Breast epithelium (tissue), 3 donors: ENCODE data around the gene ADCY2.

Experiments
- POLR2AphosphoS5 ChIP-seq, 3 donors: sonication (generic); formaldehyde crosslinking; IDR thresholded peaks; one replicate each; pipeline ENCODE4 v1.6.1; 2017; ENCODE audit warnings: antibody characterized with exemption in 3 of 3
- TF ChIP-seq, protein P1 (sequence below), 3 donors: fragments of 450-650 bp; IDR thresholded peaks; one replicate each; pipeline ENCODE4 v1.5.1; 2016 to 2017; ENCODE audit warnings: antibody characterized with exemption in 3 of 3, mild to moderate bottlenecking in 3 of 3, moderate library complexity in 3 of 3

- TF ChIP-seq POLR2AphosphoS5 (IDR thresholded peaks at IDR 0.05) = no peak
- TF ChIP-seq, protein P1, sequence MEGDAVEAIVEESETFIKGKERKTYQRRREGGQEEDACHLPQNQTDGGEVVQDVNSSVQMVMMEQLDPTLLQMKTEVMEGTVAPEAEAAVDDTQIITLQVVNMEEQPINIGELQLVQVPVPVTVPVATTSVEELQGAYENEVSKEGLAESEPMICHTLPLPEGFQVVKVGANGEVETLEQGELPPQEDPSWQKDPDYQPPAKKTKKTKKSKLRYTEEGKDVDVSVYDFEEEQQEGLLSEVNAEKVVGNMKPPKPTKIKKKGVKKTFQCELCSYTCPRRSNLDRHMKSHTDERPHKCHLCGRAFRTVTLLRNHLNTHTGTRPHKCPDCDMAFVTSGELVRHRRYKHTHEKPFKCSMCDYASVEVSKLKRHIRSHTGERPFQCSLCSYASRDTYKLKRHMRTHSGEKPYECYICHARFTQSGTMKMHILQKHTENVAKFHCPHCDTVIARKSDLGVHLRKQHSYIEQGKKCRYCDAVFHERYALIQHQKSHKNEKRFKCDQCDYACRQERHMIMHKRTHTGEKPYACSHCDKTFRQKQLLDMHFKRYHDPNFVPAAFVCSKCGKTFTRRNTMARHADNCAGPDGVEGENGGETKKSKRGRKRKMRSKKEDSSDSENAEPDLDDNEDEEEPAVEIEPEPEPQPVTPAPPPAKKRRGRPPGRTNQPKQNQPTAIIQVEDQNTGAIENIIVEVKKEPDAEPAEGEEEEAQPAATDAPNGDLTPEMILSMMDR (IDR thresholded peaks at IDR 0.05) = no peak
These were observed 351.8 kb downstream of the ADCY2 start for GRCh38 chr5:7747728-7748127.
